ENCODE measurements around the gene PLAC8.
"Not testable (repeated sequence)": the region's sequence is repeated elsewhere in the genome, so short reads cannot be mapped to it uniquely, and the experiment has no call there.

Gene PLAC8

GRCh38 chr4:83114576-83114975 lies at the start of gene PLAC8:
PLAC8 (minus strand) TSS chr4:83114729; CDS start chr4:83107921, 6,808 bp downstream.
- DNase-seq: peak; percentile 90

- no peak for DNase-seq
These were observed 38.9 kb upstream of the PLAC8 start for GRCh38 chr4:83153417-83153816.

GRCh38 chr4:83152746-83153145 lies 38.2 kb upstream of the PLAC8 start:
- DNase-seq: no peak

- DNase-seq: no peak
These were observed 37.1 kb upstream of the PLAC8 start for GRCh38 chr4:83151651-83152050.

- DNase-seq: no peak
These were observed 36.3 kb upstream of the PLAC8 start for GRCh38 chr4:83150653-83151330.

GRCh38 chr4:83149865-83150652 lies 35.5 kb upstream of the PLAC8 start:
- no peak for DNase-seq

GRCh38 chr4:83146841-83147240 lies 32.3 kb upstream of the PLAC8 start:
- DNase-seq: no peak

GRCh38 chr4:83145776-83146175 lies 31.2 kb upstream of the PLAC8 start:
- DNase-seq: not testable (repeated sequence)

GRCh38 chr4:83139514-83140156 lies 25.1 kb upstream of the PLAC8 start:
- no peak for DNase-seq

- DNase-seq: no peak
These were observed 24.4 kb upstream of the PLAC8 start for GRCh38 chr4:83138946-83139345.

GRCh38 chr4:83132065-83132464 lies 17.5 kb upstream of the PLAC8 start:
- no peak for DNase-seq

GRCh38 chr4:83129264-83129663 lies 14.7 kb upstream of the PLAC8 start:
- no peak for DNase-seq

- DNase-seq: no peak
These were observed 13.9 kb upstream of the PLAC8 start for GRCh38 chr4:83128240-83128929.

GRCh38 chr4:83125738-83126141 lies 11.2 kb upstream of the PLAC8 start:
- no peak for DNase-seq

- no peak for DNase-seq
These were observed 9.7 kb upstream of the PLAC8 start for GRCh38 chr4:83124111-83124780.

GRCh38 chr4:83121246-83121645 lies 6.7 kb upstream of the PLAC8 start:
- DNase-seq: no peak

GRCh38 chr4:83118869-83119268 lies 4.3 kb upstream of the PLAC8 start:
- DNase-seq: peak; percentile 17

- no peak for DNase-seq
These were observed 1.2 kb upstream of the PLAC8 start for GRCh38 chr4:83115656-83116285.

- DNase-seq: peak; percentile 73
These were observed 471 bp upstream of the PLAC8 start for GRCh38 chr4:83115000-83115399.

- no peak for DNase-seq
These were observed 1.1 kb downstream of the PLAC8 start for GRCh38 chr4:83113429-83113786.

- DNase-seq: peak; percentile 63
These were observed 1.7 kb downstream of the PLAC8 start for GRCh38 chr4:83112678-83113428.

GRCh38 chr4:83112231-83112630 lies 2.3 kb downstream of the PLAC8 start:
- peak; percentile 25 for DNase-seq
